Activated T-helper 2 cell treated with anti-CD3 and anti-CD28 coated beads, Interferon-gamma antibody, Interleukin-2, Interleukin-4, amounts not matched to agents 10 μg/mL and 5 μg/mL and 100 μg/mL, durations not matched to agents 14 hours and 24 hours and 36 hours (primary cell): Measurements from ENCODE around the gene CDH12. TPM values are rescaled to one million over a fixed set of nuclear protein-coding genes. Genes with fewer than 3 reads are reported as not detected.

Source experiments
- DNase-seq: peaks from one replicate; pipeline ENCODE4 v3.0.0; 2021; ENCODE audit warnings: low spot score
- H3K27ac Mint-ChIP-seq: one replicate; pipeline ENCODE4 v1.8.0; 2021; ENCODE audit warnings: mixed read lengths
- H3K27me3 Mint-ChIP-seq: one replicate; pipeline ENCODE4 v1.8.0; 2021; ENCODE audit warnings: low read depth, mixed read lengths
- H3K36me3 Mint-ChIP-seq: one replicate; pipeline ENCODE4 v1.8.0; 2021; ENCODE audit warnings: low read depth, mixed read lengths
- H3K4me1 Mint-ChIP-seq: one replicate; pipeline ENCODE4 v1.8.0; 2021; ENCODE audit warnings: low read depth, mixed read lengths
- H3K4me3 Mint-ChIP-seq: one replicate; pipeline ENCODE4 v1.8.0; 2021; ENCODE audit warnings: low read depth, mild to moderate bottlenecking, moderate library complexity, mixed read lengths
- H3K9me3 Mint-ChIP-seq: one replicate; pipeline ENCODE4 v1.8.0; 2021; ENCODE audit warnings: mixed read lengths
- intact Hi-C: fragments of 100-400 bp; cut with micrococcal nuclease; formaldehyde crosslinking; loops from one replicate; pipeline ENCODE4 v1.15.1; 2023
- total RNA-seq: library from RNA; stranded (reverse); gene quantifications from 2 replicates; pipeline ENCODE4 v1.2.3, GENCODE V29; 2022

Gene CDH12
- total RNA-seq, 1 donor from 2014 or later, result not detected

- no peak overlapping the region for H3K4me3 Mint-ChIP-seq
- peaks cover 37% of the 10 kb centered on the region for H3K9me3 Mint-ChIP-seq
- no peak overlapping the region for H3K27ac Mint-ChIP-seq
- intact Hi-C loops, result no loop called here
- no peaks in the 10 kb centered on the region for H3K4me1 Mint-ChIP-seq
- H3K27me3 Mint-ChIP-seq, result no peaks in the 10 kb centered on the region
- DNase-seq, result no peak
- no peaks in the 10 kb centered on the region for H3K36me3 Mint-ChIP-seq
Measured at GRCh38 chr5:22465616-22466015, 387.5 kb downstream of the CDH12 start.

DNA sequence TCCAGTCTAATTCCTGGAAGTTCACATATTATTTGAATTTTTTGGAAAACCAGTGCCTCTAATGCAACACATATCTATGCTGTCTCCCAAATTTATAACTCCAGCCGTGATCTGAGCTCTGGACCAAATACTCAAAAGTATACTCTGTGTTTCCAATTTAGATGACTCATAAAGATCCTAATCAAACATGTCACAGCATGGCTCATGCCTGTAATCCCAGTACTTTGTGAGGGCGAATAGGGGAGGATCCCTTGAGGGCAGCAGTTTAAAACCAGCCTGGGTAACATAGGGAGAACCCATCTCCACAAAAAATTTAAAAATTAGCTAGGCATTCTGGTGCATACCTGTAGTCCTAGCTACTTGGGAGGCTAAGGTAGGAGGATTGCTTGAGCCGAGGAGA lies 388.0 kb downstream of the CDH12 start:
- Mint-ChIP-seq H3K9me3 (peaks cover 35% of the 10 kb centered on the region), H3K27ac (no peak overlapping the region), H3K36me3 (no peaks in the 10 kb centered on the region), H3K27me3 (no peaks in the 10 kb centered on the region), H3K4me3 (no peak overlapping the region), H3K4me1 (no peaks in the 10 kb centered on the region)
- DNase-seq, result no peak
- intact Hi-C loops, result no loop called here

- Mint-ChIP-seq H3K9me3 (peaks cover 35% of the 10 kb centered on the region), H3K27me3 (no peaks in the 10 kb centered on the region), H3K4me1 (no peaks in the 10 kb centered on the region), H3K36me3 (no peaks in the 10 kb centered on the region), H3K27ac (no peak overlapping the region), H3K4me3 (no peak overlapping the region)
- DNase-seq, result no peak
- intact Hi-C loops, result no loop called here
Measured at GRCh38 chr5:22460189-22460588, 393.0 kb downstream of the CDH12 start.

GRCh38 chr5:22432905-22433304 lies 420.2 kb downstream of the CDH12 start:
- DNase-seq, result no peak
- H3K27me3 Mint-ChIP-seq, result no peaks in the 10 kb centered on the region
- H3K36me3 Mint-ChIP-seq, result no peaks in the 10 kb centered on the region
- intact Hi-C loops, result no loop called here
- H3K4me3 Mint-ChIP-seq, result no peak overlapping the region
- no peak overlapping the region for H3K27ac Mint-ChIP-seq
- H3K4me1 Mint-ChIP-seq, result no peaks in the 10 kb centered on the region
- H3K9me3 Mint-ChIP-seq, result peaks cover 36% of the 10 kb centered on the region

- no peak for DNase-seq
- H3K36me3 Mint-ChIP-seq, result no peaks in the 10 kb centered on the region
- no peak overlapping the region for H3K27ac Mint-ChIP-seq
- intact Hi-C loops, result no loop called here
- no peaks in the 10 kb centered on the region for H3K27me3 Mint-ChIP-seq
- no peak overlapping the region for H3K4me3 Mint-ChIP-seq
- H3K4me1 Mint-ChIP-seq, result no peaks in the 10 kb centered on the region
- H3K9me3 Mint-ChIP-seq, result peaks cover 42% of the 10 kb centered on the region
Measured at GRCh38 chr5:22431840-22432239, 421.3 kb downstream of the CDH12 start.

- no peaks in the 10 kb centered on the region for H3K36me3 Mint-ChIP-seq
- H3K27ac Mint-ChIP-seq, result no peak overlapping the region
- H3K9me3 Mint-ChIP-seq, result peaks cover 45% of the 10 kb centered on the region
- no peak overlapping the region for H3K4me3 Mint-ChIP-seq
- DNase-seq, result no peak
- intact Hi-C loops, result no loop called here
- H3K4me1 Mint-ChIP-seq, result no peaks in the 10 kb centered on the region
- no peaks in the 10 kb centered on the region for H3K27me3 Mint-ChIP-seq
Measured at GRCh38 chr5:22431406-22431805, 421.7 kb downstream of the CDH12 start.

- no peaks in the 10 kb centered on the region for H3K27me3 Mint-ChIP-seq
- no peak for DNase-seq
- intact Hi-C loops, result no loop called here
- no peak overlapping the region for H3K27ac Mint-ChIP-seq
- peaks cover 25% of the 10 kb centered on the region for H3K9me3 Mint-ChIP-seq
- no peak overlapping the region for H3K4me3 Mint-ChIP-seq
- H3K4me1 Mint-ChIP-seq, result no peaks in the 10 kb centered on the region
- H3K36me3 Mint-ChIP-seq, result no peaks in the 10 kb centered on the region
Measured at GRCh38 chr5:22411554-22412349, 441.4 kb downstream of the CDH12 start.

- no peak overlapping the region for H3K4me3 Mint-ChIP-seq
- H3K27me3 Mint-ChIP-seq, result no peaks in the 10 kb centered on the region
- no peak for DNase-seq
- H3K4me1 Mint-ChIP-seq, result no peaks in the 10 kb centered on the region
- H3K27ac Mint-ChIP-seq, result no peak overlapping the region
- no peaks in the 10 kb centered on the region for H3K36me3 Mint-ChIP-seq
- H3K9me3 Mint-ChIP-seq, result peaks cover 54% of the 10 kb centered on the region
- intact Hi-C loops, result no loop called here
Measured at GRCh38 chr5:22391956-22392355, 461.2 kb downstream of the CDH12 start.

DNA sequence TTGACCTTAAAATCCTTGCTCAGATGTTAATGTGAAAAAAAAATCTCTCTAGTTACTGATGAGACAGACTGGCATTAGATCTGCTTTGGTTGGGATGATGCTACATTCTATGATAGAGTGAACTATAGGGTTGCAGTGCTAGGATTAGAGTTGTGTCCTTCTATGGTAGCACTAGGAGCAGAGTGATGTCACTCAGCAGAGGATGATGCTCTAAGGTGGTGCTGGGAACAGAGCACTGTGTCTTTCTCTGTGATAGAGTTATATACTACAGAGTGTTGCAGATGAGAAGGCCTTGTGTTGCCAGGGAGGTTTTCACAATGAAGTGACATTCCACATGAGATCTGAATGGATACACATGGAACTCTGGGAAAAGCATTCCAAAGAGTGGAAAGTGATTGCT lies 462.3 kb downstream of the CDH12 start:
- Mint-ChIP-seq H3K27me3 (no peaks in the 10 kb centered on the region), H3K9me3 (peaks cover 54% of the 10 kb centered on the region), H3K27ac (no peak overlapping the region), H3K4me3 (no peak overlapping the region), H3K36me3 (no peaks in the 10 kb centered on the region), H3K4me1 (no peaks in the 10 kb centered on the region)
- intact Hi-C loops, result no loop called here
- DNase-seq, result no peak

GRCh38 chr5:22372826-22373660 lies 480.1 kb downstream of the CDH12 start:
- no peaks in the 10 kb centered on the region for H3K4me1 Mint-ChIP-seq
- H3K4me3 Mint-ChIP-seq, result no peak overlapping the region
- no peak for DNase-seq
- peaks cover 27% of the 10 kb centered on the region for H3K9me3 Mint-ChIP-seq
- H3K27me3 Mint-ChIP-seq, result no peaks in the 10 kb centered on the region
- H3K36me3 Mint-ChIP-seq, result no peaks in the 10 kb centered on the region
- H3K27ac Mint-ChIP-seq, result no peak overlapping the region
- intact Hi-C loops, result no loop called here

- Mint-ChIP-seq H3K27ac (no peak overlapping the region), H3K4me1 (no peaks in the 10 kb centered on the region), H3K4me3 (no peak overlapping the region), H3K27me3 (no peaks in the 10 kb centered on the region), H3K36me3 (no peaks in the 10 kb centered on the region), H3K9me3 (peaks cover 27% of the 10 kb centered on the region)
- DNase-seq, result no peak
- intact Hi-C loops, result no loop called here
Measured at GRCh38 chr5:22372376-22372775, 480.8 kb downstream of the CDH12 start.

- no peak for DNase-seq
- H3K4me3 Mint-ChIP-seq, result no peak overlapping the region
- H3K36me3 Mint-ChIP-seq, result no peaks in the 10 kb centered on the region
- no peak overlapping the region for H3K27ac Mint-ChIP-seq
- peaks cover 35% of the 10 kb centered on the region for H3K9me3 Mint-ChIP-seq
- H3K27me3 Mint-ChIP-seq, result no peaks in the 10 kb centered on the region
- intact Hi-C loops, result no loop called here
- no peaks in the 10 kb centered on the region for H3K4me1 Mint-ChIP-seq
Measured at GRCh38 chr5:22354956-22355355, 498.2 kb downstream of the CDH12 start.

DNA sequence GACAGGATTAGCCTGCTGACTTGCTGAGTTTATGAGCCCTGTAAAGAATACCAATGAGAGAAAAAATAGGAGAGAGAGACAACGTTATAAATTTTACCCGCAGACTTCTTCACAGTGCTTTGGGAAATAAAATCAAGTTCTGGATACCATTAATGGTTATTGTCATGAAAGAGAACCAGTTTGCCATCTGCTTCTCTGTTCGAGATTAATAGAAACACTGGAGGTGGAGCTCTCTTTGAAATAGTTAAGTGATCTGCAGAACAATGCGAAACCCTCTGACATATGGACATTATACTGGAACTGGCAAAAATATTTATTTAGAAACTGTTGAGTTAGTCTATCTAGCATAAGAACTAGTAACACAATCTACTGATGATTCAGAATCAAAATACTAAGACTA lies 500.7 kb downstream of the CDH12 start:
- Mint-ChIP-seq H3K4me3 (no peak overlapping the region), H3K27me3 (no peaks in the 10 kb centered on the region), H3K4me1 (no peaks in the 10 kb centered on the region), H3K9me3 (peaks cover 29% of the 10 kb centered on the region), H3K36me3 (no peaks in the 10 kb centered on the region), H3K27ac (no peak overlapping the region)
- DNase-seq, result no peak
- intact Hi-C loops, result no loop called here
